GM18873 (cell line): ENCODE data around the gene PRRT4.
A peak's percentile ranks its signal among the peaks of the same experiment; 100 is the strongest.

Experiments
- ATAC-seq: cut with Tn5 transposase; IDR thresholded peaks from one replicate; pipeline ENCODE4 v1.9.1; 2021; ENCODE audit warnings: mild to moderate bottlenecking, moderate library complexity, moderate number of reproducible peaks; ENCODE audit not compliant: unreplicated experiment, low FRiP score

The PRRT4 gene

DNA sequence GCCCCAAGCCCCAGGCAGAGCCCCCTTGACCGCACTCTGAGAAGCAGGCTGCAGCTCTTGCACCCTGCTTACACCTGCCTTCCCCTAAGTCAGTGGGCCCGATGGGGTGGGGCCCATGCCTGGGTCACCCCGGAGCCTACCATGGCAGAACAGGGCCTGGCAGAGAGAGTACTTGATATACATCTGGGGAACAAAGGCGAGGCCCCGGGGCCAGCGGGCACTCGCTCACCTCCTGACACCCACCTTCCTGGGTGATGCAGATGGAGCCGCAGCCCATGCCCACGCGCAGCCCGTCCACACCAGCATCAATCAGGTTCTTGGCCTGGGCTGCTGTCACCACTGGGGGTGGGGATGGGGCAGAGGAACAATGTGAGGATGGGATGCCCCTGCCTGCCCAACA is 34.9 kb upstream of the PRRT4 start:
- ATAC-seq, result no peak

DNA sequence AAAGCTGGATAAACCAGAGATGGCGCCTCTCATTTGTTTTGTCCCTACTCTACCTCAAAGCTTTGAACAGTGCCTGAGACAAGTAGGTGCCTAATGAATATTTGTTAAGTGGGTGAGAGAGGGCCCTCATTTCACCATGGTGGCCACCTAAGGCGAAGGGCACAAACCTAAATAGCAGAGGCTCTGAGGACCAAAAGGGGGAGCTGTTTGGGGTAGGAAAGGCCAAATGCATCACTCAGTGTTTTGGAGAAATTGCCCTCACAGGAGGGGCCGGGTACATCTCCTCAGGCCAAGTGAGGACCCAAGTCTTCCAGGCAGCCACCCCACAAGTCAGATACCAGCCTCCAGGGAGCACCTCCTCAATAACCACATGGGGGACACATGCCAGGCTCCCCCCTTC is 34.3 kb upstream of the PRRT4 start:
- no peak for ATAC-seq

DNA sequence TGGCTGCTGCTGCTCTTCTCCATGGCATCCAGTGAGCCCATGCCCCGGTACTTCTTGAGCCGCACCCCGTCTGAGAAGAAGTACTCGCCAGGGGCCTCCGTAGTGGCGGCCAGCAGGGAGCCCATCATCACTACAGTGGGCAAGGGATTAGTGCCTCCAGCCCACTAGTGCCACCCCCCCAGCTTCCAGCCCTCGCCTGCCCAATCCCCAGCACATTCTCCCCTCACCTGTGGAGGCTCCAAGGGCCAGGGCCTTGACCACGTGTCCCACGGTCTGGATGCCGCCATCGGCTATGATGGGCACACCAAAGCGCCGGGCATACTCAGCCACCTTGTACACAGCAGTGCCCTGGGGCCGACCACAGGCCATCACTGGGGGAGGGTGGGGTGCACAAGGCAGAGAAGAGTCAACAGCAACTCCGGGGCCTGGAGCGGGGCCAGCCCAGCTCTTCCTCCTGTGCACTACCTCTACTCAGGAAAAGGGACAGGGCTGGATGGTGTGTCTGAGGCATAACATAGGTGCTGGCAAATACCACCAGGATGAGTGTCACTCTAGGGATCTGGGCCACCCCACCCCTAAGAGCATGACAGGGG is 33.5 kb upstream of the PRRT4 start:
- ATAC-seq, result no peak

DNA sequence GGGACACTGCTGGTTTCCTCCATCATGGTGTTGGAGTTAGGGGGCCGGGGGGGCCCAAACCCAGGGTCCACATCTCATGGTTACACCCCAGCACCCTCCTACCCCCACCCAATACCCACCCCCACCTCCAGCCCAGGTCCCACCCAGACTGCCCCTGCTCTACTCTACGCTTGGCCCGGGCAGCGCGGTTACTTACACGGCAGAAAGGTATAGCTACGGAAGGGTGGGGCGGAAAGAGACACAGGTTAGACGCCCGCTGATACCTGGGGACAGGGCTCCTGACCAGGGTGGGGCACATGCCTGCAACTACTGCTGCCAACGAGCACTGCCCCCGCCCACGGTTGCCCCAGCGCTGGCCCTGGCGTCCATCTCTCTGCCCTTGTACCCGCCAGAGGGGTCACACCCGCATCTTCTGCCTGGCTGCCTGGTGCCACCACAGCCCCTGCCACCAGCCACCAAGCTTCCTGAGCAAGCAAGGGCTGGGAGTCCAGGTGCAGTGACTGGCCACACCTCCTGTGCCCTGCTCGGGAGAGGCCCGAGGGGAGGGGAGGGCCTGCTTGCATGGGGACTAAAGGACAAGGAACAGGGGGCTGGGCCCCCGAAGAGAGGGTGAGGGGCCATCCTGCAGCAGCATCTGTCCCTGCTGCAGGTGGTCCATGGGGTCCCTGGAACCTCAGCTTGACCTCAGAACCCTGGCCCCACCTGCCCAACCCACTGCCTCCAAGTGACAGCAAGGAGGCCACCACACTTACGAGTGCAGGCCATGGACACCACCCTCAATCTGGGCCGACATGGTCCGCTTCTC is 32.2 kb upstream of the PRRT4 start:
- no peak for ATAC-seq

DNA sequence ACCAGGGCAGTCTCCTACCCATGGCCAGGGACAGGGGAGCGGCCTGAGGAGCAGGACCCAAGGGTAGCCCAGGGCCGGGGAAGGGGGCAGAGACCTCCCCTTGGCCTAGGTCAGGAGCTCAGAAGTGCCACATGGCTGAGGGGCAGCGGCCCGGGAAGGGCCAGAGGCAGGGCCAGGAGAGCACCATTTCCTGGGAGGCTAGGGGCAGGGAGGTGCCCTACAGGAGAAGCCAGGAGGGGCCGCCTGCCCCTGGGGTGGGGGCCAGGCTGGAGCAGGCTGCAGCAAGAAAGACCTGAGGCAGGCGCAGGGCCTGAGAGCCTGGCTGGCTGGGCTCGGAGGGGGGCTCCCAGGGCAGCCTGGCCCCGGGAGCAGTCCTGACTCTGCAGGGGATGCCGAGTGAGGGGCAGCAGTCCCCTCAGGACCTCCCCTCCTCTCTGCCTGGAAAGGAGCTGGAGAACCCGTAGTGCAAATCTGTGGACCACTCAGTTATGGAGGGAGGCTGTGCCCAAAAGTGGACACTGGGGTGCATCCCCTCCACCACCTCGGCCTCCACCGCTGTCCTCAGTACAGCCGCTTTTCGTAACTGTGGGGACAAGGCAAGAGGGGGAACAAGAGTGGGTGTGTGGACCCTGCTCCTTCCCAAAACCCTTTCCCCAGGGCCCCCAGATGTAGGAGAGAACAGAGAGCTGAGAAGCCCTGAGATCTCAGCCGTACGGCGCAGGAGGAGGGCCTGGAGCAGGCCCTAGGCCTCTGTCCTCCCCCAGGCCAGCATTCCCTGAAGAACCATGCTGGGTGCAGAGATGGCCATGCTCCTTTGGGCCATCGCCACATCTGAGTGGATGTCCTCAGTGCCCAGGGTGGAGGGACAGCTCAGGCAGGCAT is 31.2 kb upstream of the PRRT4 start:
- ATAC-seq, result no peak

DNA sequence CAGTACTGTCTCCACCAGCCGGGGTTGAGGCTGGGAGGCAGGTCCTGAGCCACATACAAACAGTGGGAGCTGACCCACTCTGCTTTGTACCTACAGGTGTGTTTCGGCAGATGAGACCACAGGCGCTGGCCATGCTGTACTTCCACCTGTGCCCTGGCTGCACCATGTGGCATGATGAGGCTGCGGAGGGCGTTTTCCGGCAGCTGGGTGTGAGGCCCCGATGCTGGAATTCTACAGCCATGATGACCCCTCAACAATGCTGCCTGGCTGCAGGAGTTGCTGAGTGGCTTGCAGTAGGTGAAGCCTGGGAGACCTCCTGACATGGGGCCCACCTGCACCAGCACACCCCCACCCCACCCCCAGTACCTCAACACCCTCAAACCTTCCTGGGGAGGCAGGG is 30.3 kb upstream of the PRRT4 start:
- no peak for ATAC-seq

DNA sequence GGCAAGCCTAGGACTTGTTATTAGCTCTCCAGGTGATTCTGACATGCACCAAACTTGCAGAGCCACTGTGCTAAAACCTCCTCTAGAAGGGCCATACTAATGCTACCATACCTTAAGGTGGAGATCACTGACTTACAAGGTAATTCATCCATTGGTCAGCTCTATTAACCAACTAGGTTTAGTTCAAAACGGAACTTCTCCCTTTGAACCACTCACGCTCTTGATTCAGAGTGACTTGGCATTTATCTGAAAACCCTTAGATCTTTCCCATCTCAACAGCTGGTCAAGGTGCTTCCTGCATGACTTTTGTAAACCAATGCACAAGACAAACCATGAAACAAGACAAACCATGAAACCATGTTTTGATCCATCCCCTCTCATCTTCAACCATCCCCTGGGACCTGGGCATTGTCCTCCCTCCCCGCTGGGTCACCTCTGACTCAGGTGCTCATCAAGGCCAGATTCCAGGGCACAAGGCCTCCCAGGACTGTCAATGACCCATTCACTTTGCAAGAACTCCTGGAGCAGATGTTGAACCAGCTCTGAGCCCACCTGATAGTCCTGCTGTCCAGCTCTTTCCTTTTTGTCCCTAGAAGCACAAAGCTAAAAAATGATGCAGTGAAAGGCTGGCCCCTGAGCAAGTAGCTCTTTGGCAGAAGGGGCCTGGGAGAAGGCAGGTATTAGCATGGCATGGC is 29.5 kb upstream of the PRRT4 start:
- ATAC-seq, result no peak

DNA sequence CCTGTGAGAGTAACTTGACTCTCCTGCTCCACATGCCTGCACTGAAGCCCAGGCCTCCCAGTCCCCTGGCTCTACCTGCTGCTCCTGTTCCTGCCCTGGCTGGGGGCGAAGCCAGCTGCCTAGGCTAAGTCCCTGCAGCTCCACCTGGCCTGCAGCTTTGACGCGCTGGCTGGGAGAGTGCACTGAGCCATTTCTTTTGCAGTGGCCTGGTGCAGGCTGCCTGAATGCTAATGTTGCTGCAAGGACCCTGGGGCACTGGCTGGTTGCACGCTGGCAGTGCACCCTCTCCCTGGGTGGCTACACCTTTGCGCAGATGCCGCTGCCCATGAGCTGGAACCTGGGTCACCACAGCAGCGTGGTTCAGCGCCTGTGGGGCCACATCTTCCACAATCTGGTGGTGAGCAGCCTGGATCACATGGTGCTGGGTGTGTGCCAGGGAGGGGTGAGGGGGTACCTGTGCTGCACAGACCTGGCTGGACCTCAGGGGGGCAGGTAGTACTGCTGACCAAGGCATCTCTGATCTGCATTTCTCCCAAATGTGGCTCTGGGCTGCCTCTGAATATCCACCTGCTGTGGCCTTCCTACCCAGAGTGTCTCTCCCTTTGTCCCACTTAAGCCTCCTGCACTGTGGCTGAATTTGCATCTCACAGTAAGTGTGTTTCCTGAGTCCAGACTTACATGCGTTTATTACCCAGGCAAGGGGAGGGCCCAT is 28.3 kb upstream of the PRRT4 start:
- no peak for ATAC-seq

DNA sequence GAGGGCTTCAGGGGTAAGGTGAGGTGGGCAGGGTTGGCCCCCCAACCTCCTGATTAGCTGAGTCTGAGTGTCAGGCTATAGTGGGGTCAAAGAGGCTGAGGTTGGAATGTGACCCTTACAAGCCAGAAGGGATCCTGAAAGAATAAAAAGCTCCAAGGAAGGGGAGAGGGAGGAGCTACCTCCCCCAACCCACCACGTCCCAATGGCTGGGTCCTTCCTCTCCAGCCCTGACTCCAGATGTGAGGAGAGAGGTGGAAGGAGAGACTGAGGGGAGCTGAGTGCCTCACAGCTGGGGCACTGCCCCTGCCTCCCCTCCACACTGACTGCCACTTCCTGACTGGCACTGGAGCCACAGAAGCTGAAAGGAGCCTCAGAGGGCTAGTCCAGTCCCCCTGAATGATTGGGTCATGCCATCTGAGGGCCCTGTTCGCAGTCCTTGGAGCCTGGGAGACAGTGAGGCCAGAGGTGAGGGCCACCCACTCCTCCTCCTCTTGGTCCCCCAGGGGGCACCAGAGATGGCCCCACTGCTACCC is 27.7 kb upstream of the PRRT4 start:
- no peak for ATAC-seq

DNA sequence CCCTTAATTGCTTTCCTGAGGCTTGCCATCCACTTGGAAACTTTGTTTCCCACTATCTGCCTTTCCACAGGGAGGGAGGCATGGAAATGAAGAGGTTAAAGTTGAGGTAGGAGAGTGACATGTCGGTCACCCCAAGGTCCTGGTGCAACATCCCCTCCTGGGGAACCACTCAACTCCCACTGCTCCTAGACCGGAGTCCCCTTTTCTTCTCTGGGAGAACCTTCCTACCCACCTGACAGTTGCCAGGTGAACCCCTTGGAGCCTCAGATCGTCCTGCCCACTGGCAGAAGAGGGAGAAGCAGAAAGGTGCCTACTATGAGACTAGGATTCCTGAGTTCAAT is 26.6 kb upstream of the PRRT4 start:
- ATAC-seq, result no peak

DNA sequence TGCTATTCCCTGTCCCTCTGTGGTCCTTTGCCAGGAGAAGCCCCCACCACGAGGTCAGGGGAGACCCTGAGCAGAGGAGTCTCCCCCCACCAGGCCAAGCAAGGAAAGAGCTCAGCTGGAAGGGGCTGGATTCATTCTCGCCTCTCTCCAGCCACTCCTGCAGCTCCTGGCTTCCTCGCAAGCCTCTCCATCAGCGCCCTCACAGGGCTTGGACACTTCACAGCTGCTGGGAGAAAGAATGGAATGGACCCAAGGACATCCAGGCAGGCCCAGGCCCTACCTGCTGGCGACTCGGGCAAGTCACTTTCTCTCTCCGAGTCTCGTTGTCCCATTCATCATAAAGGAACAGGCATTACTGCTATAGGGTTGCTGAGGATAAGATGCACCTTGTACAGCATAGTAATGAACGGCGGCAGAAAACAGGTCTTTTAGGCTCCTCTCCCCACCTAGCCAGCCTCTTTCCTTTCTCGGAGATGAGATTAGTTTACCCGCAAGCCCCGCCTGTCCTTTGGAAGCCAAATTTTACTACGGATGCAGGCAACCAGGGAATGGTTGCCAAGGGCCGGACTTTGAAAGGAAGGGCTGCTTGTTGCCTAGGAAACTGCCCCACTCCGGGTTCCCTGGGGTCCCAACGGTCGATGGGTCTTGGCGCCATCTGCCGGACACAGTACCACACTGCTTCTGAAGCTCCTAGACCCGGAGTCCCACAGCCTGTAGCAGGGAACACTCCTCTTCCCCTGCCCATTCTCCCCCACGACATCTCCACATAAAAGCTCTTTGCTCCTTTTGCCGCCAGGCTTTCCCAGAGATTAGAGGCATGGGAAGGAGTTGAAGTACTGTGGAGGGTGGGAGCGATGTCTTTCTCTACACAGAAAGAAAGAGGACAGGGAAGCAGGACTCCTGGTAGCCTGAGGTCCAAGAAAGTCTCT is 26.0 kb upstream of the PRRT4 start:
- ATAC-seq, result peak; percentile 58

DNA sequence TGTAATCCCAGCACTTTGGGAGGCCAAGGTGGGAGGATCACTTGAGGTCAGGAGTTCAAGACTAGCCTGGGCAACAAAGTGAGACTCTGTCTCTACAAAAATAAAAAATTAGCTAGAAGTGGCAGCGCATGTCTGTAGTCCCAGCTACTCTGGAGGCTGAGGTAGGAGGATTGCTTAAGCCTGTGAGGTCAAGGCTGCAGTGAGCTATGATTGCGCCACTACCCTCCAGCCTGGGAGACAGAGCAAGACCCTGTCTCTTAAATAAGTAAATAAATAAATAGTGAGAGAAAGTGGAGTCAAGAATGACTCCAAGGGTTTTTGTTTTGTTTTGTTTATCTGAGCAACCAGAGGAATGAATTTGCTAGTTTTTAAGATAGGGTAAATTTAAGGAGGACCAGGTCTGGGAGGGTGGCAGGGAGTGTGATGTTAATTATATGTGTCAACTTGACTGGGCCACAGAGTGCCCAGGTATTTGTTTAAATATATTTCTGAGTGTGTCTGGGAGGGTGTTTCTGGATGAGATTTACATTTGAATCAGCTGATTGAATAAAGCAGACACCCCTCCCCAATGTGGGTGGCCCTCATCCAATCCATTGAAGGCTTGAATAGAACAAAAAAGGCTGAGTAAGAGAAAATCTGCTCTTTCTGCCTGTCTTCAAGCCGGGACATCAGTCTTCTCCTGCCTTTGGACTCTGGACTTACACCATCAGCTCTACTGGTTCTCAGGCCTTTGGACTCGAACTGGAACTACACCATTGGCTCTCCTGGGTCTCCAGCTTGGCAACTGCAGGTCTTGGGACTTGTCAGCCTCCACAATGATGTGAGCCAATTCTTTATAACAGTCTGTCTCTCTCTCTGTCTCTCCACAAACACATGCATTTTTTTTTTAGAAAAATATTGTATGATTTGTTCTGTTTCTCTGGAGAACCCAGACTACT is 24.8 kb upstream of the PRRT4 start:
- no peak for ATAC-seq

DNA sequence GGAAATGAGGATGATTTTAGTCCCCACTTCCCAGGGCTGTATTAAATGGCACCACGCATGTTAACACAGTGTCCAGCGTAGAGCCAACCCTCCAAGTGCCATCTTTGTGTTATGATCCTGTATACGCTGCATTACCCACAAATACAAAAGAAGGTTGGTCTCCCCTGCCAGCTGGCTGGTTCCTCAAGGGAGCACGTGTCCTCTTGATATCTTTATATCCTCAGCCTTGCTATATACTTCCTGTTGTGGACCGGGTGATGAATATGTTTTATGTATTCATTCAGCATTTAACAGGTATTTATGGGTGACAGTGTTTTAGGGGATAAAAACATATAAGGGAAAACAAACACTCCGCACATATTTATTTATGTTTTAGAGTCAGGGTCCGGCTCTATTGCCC is 23.2 kb upstream of the PRRT4 start:
- no peak for ATAC-seq

DNA sequence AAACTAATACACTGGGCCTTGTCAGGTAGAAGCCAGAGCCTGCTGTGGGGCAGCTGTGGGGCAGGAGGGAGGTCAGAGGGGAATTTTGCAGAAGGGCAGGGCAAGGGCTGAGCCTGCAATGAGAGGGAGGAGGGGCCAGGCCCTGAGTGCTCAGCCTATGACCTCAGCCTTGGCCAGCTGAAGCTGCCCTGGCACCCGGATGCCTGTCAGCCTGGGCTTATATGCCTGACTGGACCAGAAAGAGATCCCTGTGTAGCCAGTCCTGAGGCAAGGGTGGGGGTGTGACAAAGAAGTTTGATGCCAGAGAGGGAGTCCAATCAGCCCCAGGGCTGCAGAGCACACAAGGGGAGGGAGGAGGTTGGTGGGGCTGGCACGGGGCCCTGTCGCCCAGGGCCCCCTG is 22.3 kb upstream of the PRRT4 start:
- ATAC-seq, result no peak

DNA sequence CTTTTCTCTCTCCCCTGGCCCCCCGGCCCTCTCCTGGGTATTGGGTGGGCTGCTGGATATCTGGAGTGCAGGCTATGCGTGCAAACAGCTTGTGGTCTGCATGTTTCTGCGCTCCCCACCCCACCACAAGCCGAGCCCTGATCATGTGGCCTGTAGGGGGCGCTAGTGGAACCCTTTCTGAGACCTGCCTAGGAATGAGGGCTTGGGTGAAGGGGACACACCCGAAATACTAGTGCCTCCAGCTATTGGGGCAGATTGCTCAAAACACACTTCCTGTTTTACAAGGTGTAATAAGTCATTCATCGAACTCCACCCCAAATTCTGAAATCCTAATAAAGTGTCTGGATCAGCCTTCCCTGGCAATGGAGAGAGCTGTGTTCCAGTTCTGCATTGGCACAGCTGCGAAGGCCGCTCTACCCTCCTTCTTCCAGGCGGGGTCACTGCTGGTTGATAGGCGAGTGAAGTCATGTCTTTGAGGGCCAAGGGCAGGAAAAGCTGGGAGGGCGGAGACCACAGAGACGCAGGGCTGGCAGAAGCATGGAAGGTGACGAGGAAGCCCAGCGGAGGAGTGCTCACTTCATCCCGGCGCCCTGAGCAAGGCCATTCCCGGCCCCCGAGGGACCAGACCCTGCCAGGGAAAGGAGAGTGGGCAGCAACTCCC is 19.8 kb upstream of the PRRT4 start:
- ATAC-seq, result no peak

DNA sequence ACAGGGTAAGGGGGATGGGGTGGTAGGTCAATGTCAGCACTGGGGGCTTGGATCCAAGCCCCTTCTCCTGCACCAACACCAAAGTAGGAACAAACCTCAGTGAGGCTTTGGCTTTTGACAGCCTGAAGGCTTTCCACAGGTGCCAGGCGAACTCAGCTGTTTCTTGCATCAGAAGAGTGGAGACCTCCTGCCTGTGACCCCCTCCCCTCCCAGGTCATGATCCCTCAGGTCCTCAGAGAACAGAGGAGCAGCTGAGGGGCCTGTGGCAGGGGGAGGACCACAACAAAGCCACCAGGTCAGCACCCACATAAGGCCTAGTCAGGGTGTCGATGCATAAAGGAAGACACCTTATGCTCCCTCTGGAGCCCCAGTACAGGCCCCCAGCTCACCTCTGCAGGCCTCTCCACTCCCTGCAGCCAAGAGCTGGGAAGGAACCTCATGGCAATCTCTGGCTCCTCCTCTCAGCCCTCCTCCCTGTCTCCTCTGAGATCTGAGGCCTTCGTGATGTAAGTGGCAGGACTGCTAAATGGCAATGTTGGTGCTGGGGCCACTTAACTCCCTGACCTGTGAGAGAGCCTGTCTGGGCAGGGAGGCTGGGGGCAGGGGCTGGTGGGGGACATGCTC is 19.1 kb upstream of the PRRT4 start:
- ATAC-seq, result no peak

DNA sequence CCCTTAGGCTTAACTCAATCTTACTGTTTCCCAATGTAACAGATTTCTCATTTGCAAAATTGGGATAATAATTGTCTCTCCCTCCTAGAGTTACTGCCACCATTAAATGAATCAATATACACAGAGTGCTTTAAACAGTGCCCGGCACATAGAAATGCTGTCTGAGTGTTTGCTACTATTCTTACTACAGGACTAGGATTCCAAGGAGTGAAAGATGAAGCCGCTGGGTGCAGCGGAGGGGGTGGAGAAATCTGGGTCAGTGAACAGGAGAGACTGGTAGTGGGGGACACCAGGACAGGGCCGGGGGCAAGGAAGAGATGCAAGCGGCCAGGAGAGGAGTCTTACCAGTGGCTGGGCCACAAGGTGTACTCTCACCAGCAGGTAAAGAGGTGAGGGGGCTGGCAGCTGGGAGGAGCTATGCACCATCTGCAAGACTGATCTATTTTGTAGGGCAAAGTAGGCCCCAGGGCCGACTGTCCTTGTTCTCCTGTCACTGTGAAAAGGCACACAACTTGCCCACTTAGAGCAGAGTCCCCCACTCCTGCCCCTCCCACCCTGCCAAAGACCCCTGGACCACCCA is 18.5 kb upstream of the PRRT4 start:
- ATAC-seq, result no peak
